Activated effector memory CD4-positive, alpha-beta T cell treated with anti-CD3 and anti-CD28 coated beads, Interleukin-2, amount 50 U/mL, for 16 hours (primary cell): ENCODE data around the gene LAMA5.

Experiments used
- DNase-seq: peaks from one replicate; pipeline ENCODE4 v3.0.0-alpha.2; 2020

The LAMA5 gene

DNA sequence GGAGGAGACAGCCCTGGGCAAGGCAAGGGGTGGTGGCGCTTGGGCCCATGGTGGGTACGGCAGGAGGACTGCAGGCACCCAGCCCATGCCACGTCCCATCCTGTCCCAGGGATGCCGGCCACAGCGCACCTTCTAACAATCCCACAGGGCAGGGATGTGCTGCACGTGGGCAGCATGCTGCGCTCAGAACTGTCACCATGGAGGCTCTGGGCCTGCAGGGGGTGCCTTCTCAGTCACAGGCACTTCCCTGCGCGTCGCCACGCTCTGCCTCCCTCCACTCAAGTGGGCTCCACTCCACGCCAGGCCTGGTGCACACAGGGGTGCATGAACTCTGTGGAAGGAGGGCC, 37.6 kb upstream of the LAMA5 start:
- no peak for DNase-seq

DNA sequence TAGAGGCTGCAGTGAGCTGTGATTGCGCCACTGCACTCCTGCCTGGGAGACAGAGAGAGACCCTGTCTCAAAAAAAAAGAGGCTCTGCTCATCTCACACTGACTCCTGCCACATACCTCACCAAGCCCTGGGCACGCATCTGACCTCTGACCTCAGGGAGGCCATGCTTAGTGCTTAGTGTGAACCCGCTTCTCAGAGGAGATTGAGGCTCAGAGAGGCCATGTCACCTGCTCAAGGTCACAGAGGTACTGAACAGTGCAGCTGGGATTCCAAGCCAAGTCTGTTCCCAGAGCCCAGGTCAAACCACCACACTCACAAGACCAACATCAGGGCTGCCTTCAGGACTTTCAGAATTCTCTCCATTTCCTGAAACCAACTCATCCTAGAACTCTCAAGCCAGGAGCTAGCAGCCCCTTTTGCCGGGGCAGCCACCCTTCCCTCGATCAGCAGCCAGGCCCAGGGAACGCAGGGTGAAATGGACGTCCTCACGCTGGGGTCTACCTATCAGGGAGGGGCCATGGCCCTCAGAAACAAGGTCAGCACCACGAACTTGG, 37.1 kb upstream of the LAMA5 start:
- no peak for DNase-seq

DNA sequence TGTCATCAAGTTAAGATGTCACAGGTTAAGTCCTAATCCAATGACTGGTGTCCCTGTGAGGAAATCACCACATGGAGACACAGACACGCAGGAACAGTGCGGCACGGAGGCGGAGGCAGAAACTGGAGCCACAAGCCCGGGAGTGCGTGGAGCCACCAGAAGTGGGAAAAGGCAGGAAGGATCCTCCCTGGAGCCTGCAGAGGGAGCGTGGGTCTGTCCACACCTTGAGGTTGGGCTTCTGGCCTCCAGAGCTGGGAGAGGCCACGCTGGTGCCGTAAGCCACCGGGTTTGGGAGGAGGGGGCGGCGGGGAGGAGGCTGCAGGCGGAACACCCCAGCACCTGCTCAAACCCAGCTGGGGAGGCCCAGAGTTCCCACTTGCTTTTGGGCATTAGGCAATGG, 36.2 kb upstream of the LAMA5 start:
- no peak for DNase-seq

DNA sequence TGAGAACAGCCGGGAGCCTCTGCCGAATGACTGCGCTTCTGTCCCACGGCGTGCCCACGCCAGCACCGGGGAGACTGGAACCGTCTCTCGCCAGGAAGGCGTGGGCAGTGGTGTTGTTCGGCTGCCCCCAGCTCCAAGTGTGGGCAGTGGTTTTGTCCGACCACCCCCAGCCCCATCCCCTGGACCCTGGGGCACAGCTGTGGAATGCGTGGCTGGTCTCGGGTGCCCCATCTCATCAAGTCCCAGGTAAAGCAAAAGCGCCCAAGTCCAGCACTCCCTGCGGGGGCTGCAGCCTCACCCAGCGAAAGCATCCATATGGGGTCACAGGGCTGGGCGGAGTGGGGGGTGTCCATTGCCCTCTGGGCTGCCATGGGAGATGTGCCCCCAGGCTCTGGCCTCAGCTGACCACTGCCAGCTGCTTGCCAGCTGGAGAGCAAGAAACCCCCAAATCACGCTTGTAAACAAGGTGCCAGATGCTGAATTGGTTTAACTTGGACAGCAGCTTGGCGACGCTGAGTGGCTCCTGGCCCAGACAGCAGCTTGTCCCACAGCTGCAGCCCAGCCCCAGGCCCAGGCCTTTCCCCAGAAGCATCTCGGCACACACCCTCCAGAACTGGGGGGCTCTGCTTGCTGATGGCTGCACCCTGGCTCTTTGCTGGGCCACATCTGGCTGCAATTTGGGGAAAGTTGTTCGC, 35.5 kb upstream of the LAMA5 start:
- no peak for DNase-seq

DNA sequence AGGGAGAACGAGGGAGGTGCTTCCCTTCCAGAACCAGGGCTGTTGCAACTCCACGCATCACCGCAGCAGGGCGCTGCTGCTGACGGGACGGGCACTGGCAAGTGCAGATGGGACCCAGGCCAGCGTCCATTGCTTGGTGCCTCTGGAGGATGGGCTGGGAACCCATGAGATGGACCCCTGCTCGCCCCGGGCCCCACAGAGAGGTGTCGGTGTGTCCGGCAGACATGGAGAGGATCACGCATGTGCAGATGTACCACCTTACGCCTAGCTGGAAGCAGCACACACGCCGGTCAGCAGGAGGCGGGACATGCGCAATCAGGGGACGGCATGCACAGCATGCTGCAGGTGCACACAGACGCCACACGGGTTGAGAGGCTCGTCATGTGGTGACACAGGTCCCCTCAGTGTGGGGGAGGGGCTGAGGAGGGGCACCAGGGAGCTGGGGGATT, 34.2 kb upstream of the LAMA5 start:
- no peak for DNase-seq

DNA sequence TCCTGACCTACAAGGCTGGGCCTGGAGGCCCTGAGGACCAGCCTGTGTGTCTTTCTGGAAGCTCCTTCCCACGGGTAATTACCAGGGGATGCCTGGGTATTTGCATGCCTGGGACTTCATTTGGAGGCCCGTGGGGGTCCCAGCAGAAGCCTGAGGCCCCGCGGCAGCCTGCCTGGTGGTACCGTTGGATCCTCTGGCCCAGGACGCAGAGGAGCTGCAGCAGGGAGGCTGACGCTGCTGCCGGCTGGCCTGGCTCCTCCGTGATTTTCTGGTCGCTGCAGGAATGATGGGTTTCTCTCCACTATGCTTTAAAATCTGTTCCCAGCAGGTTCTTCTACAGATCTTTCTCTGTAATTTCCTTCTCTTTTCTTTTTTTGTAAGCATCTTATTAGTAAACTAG, 33.4 kb upstream of the LAMA5 start:
- no peak for DNase-seq

DNA sequence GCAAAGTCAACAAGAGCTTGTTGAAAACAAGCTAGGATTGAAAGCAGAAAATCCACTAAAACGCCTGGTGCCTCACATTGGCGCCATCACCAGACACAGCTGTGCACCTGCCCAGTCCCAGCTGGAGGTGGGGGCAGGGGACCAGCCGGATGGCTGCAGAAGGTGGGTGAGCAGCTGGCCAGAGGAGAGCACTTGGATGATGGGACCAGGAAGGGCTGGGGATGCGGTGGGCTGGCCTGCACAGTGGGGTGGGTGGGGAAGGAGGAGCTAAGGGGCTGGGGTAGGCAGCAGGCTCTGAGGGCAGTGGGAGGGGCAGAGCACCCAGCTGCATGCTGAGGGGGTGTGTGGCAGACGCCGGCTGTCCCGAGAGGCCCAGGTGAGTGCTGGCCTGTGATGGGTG, 32.9 kb upstream of the LAMA5 start:
- DNase-seq, result no peak

DNA sequence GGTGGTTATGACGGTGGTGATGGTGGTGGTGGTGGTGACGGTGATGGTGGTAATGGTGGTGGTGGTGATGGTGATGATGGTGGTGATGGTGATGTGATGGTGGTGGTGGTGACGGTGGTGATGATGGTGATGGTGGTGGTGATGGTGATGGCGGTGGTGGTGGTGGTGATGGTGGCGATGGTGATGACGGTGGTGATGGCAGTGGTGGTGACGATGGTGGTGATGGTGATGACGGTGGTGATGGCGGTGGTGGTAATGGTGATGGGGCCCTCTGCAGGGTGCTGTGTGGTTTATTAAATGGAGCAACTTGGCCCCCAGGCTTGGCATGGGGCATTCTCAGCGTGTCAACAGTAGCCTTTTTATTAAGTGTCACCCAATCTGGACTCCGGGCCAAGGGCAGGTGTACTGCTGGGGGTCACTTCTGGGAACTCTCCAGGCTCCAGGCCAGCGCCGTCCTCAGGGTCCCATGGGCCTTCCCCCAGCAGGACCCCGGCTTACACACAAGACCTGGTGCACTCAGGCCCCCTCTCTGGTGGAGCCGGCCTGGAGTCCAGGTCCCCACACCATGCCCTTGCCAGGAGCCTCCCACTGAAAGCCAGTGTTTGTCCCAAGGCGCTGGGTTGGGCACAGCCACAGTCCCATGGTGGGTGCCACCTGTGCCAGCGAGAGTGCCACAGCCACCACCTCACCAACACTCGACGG, 31.2 kb upstream of the LAMA5 start:
- DNase-seq, result no peak

DNA sequence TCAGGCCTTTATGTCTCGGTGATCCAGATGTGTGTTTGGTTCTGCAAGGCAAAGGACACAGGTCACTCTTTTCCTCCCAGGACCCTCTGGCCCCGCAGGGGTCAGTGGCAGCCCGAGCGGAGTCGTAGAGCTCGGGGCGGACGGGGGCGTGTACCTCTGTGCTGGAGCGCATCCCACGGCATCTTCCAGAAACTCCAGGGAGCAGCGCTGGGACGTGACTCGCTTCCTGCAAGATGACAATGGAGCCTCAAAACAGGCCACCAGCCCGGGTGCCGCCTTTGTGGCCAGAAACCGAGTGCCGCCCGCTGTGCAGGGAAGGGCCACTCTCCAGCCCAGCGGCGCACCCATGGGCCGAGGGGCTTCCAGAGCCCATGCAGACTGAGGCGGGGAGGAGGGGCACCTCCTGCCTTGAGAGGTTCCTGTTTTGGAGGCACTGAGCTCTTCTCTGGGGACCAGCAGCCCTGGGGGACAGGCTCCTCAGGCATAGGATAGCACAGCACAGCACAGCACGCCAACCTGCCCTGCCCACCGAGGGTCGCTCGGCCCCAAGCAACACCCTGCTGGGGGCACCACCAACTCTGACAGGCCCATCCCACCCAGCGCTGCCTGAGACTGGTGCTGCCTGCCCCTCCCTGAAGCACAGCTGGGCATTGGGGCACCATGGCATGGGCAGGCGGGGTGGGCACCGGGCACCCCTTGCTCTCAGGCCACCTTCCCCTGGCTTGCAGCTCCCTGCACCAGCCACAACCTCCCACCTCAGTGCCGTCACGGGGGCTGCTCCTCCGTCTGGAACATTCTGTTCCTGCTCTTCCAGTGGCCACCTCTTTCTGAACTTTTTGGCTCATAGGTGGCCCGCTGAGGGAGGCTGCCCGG, 29.5 kb upstream of the LAMA5 start:
- DNase-seq, result no peak

DNA sequence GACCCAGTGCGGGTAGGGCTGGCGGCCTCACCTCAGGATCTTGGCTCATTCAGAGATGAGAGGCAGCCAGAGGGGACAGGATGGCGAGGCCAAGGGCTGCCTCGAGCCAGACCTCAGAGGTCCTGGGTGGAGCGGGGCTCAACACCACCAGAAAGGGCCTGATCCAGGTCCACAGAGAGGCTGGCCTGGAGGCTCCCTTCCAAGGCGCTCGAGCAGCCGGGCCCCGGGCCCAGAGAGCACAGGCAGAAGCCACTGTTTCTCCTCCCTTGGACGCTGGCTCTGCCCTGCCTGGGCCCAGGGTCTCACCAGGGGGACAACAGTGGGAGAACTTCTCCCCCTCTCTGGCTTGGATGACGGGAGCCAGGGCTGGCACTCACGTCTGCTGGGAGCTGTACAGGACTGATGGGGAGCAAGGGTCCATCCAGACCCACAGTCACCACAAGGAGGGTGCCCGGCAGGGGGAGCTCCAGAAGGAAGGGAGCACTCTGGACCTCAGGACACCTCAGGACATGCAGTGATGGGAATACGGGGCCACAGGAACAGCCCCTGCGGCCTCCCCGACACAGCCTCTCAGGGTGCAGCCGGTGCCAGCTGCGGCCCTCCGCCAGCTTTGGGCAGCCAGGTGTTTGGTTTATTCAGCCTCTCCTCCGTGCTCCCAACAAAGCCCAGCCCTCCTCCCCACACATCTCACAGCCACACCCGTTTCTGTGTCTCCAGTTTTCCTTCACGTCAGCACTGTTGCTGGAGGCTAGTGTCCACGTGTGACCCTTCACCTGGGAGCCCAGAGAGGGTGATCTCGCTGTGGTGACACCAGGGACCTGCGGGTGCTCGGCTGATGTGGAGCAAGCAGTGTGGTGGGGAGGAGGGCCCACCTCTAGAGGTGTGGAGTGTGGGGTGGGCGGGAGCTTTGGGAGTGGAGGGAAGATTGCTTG, 28.5 kb upstream of the LAMA5 start:
- DNase-seq, result no peak

DNA sequence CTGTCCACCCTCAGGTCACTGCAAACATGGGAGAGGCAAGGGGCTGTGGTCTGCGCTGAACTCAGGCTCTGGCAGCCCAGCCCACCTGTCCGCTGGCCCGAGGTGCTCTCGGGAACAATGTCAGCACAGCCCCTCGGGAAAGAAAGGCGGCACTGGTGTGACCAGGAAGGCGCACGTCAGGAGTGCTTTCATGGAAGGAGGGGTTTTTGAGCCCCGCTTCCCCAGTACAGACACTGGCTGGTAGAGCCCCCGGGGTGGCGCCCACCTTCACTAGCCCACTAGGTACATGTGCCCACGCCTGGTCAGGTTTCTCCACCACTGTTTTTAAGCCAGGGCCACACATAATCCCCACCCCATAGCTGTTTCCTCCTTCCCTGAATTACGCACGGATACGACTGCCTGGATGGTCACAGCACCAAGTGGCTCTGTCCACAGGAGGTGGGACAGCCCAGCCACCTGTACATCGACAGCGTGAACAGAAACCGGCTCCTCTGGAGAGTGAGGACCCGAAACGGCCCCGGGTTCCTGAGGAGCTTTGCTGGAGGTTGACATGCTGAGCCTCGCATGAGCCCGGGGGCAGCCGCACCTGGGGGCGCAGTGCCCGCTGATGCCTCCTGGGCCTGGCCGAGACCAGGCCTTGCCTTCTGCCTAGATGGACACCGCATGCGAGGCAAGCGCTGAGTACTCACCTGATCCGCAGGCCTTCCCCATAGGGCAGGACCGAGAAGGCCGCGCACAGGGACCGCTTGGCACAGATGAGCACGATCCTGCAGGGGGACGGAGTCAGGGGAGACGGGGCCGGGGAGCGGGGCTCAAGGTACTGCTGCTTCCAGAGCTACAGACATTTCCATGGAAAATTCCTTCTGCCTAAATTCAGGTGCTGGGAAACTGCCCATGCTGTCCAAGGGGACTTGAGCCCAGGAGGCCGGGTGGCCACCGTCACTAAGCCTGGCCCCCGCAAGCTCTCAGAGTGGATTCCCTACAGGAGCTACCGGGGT, 27.4 kb upstream of the LAMA5 start:
- DNase-seq, result no peak

DNA sequence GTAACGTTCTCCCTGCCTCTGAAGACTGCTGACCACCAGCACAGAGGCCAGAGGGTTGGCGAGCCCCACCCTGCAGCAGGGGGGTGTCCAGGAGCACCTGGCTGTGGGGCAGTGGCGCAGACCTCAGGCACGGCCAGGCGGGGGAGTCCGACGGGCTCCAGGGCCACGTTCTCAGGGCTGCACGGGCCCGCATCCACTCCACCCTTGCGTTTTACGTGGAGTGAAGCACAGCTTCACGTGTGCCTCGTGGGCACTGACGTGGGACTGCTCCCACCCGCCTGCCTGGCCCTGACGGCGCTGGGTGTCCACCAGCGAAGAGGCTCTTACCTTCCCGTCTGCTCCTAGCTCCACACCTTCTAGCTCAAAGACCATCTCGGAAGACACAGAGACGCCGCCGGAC, 26.7 kb upstream of the LAMA5 start:
- DNase-seq, result no peak

DNA sequence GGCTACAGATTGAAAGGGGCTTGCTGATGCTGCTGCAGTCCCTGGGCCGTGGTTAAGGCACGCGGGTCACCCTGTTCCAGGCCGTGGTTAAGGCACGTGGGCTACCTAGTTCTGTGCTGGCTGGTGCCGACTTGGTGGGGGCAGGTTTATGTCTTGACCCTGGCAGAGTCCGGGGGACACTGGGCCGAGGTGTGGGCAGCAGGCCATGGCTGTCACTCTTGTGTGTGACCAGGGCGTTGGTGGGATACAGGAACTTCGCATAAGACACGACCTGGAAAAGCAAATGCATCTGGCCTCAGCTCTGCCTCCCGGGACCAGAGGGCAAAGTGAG, 26.2 kb upstream of the LAMA5 start:
- no peak for DNase-seq

DNA sequence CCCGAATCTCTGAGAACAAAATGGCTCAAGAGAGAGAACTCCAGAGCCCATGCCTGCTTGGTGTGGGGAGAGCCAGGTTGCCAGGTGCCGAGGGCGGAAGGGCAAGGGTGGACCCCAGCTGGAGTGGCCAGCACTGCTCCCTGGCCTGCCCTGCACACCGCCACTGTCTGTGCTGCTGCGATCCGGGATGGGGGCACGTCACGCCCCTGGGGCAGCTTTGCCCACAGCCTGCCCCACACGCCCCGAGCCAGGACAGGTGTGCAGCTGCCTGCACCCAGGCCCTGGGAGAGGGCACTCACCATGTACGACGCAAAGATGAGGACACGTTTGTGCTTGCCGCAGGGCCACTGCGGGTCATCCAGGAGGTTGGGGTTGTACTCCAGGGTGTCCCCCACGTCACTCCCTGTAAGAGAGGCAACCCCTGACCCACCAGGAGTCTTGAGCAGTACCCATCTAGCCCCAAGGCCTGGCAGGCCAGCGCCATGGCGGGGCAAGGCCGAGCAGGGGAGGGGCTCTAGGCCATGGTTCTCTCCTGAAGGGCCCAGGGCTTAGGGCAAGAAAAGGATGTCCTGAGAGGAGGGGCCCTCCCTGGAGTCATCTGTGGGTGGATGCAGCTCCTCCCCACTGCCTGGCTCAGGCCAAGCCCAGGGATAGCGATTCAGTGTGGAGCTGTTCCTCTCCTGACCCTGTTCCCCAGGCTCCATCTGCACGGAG, 25.7 kb upstream of the LAMA5 start:
- DNase-seq, result no peak

DNA sequence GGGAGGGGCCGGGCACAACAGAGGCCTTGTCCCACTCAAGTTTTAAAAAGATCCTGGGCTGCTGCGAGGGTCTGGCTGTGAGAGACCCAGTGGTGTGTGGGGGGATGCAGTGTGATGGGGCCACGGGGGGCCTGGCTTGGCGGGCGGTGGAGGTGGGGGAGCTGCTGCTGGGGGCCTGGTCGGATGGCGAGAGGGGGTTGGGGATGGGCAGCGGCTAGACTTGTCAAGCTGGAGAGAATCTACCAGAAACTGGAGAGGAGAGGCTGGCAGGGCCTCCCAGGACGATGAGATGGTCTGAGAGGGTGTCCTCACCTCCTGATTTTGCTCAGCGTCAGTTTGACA, 24.9 kb upstream of the LAMA5 start:
- no peak for DNase-seq

DNA sequence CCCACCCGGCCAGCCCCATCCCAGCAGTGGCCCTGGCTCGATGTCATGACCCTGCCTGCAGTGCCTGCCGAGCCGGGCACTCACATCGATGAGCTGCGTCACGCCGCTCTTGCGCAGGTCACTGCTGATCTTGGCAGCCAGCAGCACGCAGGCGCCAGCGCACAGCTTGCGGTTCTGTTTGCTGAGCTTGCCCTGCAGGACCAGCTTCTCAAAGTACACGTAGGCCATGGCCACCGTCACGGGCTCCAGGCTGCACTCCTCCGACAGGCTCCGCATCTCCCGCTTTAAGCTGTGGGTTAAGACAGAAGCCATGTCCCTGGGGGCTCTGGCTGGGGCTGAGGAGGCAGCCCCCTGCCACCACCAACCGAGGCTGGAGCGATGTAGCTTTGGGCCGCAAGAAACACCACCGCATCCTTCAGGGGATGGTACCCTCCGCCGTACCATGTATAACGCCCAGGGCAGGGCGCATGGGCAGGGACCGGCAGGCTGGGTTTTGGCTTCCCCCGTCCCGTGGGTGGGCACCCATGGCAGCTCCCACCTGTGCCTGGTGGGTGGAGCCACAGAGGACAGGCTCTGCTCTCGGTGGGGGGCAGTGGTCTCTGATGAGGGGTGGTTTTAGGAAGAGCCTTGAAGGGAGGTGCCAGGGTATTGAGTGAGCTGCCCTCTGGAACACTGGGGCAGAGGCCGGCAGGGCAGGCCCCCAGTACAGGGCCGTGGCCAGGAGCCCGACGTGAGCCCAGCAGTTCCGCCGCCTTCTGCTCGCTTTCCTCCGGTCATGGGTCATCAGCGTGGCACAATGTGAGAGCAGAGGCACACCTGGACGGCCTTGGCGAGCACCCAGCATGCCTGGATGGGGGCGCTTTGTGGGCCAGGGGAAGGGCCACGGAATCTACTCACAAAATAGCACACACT, 24.3 kb upstream of the LAMA5 start:
- DNase-seq, result no peak

DNA sequence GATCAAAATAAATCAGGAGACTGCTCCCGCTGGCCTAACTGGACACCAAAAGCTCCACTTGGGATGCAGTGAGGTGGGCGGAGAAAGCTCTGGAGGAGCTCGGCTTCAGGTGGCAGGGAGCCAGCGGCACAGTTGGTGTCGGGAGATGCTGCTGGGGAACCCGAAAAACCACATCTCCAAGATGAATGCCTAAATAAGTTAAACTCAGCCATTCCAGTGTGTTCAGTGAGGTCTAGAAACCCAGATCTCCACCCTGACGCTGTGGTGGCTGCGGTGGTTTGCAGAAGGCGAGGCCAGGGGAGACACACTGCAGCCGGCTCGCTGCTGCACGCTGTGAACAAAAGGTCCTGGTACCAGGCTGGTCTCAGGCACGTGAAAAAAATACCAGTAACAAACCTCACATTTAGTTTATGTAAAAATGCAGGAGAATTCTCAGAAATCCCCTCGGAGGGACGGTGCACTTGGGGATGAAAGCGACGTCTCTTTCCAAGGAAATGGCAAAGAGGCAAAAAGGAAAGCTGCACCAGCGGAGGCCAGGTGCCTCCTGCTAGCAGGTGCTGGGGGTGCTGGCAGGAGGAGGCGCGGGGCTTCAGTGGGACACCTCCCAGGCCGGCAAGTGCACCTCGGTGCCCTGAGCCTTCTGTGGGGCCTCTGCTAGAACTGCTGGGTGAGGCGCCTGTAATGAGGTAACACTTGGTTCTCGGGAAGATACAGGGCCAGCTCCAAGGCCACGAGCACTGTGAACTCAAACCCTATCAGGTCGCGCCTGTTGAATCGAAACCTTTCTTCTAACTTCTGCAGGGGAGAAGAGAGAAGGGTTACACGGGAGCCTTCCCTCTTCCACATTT, 23.4 kb upstream of the LAMA5 start:
- DNase-seq, result no peak

DNA sequence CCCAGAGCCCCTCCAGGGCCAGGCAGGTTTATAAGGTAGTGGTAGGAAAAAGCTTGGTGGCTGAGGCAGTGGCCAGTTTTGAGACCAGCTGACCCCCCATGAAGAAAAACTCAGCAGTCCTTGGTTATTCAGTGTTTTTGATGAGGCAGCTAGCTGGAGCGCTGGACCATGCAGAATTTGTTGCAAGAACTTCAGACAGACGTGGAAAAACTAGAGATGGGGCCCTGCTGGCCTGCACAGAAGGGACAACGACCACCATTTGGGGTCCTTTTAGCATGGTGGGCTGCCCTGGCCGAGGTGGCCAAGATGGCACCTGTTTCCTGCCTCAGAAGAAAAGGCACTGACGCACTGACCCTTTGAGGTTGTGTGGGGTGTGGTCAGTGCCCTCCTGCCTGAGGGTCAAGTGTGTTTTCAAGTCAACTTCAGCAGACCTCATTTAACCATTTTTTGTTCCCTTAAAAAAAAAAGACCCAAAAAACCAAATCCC, 22.5 kb upstream of the LAMA5 start:
- DNase-seq, result no peak
